ENCODE data around the gene ACSL4. TPM values are rescaled to one million over a fixed set of nuclear protein-coding genes. Genes with fewer than 3 reads are reported as not detected.

ACSL4 gene
- total RNA-seq, 1 experiment from 2014 or later, result 55.2 TPM

- ChIA-PET CTCF (no interaction called here), POLR2A (no interaction called here)
- Histone ChIP-seq H3K27me3 (ENCODE audit: control insufficient read depth, insufficient read depth, low read length) (no peaks in the 10 kb centered on the region), H3K27ac (ENCODE audit: low read length) (no peak overlapping the region), H3K4me1 (ENCODE audit: control insufficient read depth, insufficient read depth, low read length) (no peaks in the 10 kb centered on the region), H3K36me3 (ENCODE audit: control insufficient read depth, insufficient read depth, low read length) (no peaks in the 10 kb centered on the region), H3K4me3 (ENCODE audit: low read depth in 2 of 2, low read length in 2 of 2) (no peak overlapping the region), H3K9me3 (ENCODE audit: control insufficient read depth, insufficient read depth, low read depth, low read length) (no peaks in the 10 kb centered on the region)
- no peak for TF ChIP-seq REST (IDR thresholded peaks at IDR 0.05; ENCODE audit: insufficient read depth in 1 of 2, low read depth in 2 of 2, low read length in 1 of 2)
- TF ChIP-seq SIN3A (IDR thresholded peaks at IDR 0.05; ENCODE audit: borderline replicate concordance, insufficient read depth, low read depth, low read length), result no peak
- TF ChIP-seq TCF7L2 (IDR thresholded peaks at IDR 0.05; ENCODE audit: low read depth, low read length), result no peak
- no peak for TF ChIP-seq POLR2AphosphoS5 (IDR thresholded peaks at IDR 0.05; ENCODE audit: low read depth, low read length)
- TF ChIP-seq CTCF (IDR thresholded peaks at IDR 0.05), result no peak
- in situ Hi-C loops (cut with HindIII; ENCODE audit: low pct_unique_long_range_greater_than_20kb, low sequenced_read_pairs), result no loop called here
- no TSS peak for BruUV-seq (replicated peaks)
- intact Hi-C loops (cut with micrococcal nuclease; ENCODE audit: unreplicated experiment), result no loop called here
- no peak for DNase-seq (ENCODE audit: low read depth, low spot score)
- no peak for ATAC-seq
Measured at GRCh38 chrX:109770780-109771179, 37.7 kb upstream of the ACSL4 start.

GRCh38 chrX:109760922-109761250, 27.8 kb upstream of the ACSL4 start:
- TF ChIP-seq SIN3A (IDR thresholded peaks at IDR 0.05; ENCODE audit: borderline replicate concordance, insufficient read depth, low read depth, low read length) (no peak), REST (IDR thresholded peaks at IDR 0.05; ENCODE audit: insufficient read depth in 1 of 2, low read depth in 2 of 2, low read length in 1 of 2) (no peak), TCF7L2 (IDR thresholded peaks at IDR 0.05; ENCODE audit: low read depth, low read length) (no peak), POLR2AphosphoS5 (IDR thresholded peaks at IDR 0.05; ENCODE audit: low read depth, low read length) (no peak), CTCF (IDR thresholded peaks at IDR 0.05) (no peak)
- Histone ChIP-seq H3K36me3 (ENCODE audit: control insufficient read depth, insufficient read depth, low read length) (no peaks in the 10 kb centered on the region), H3K4me3 (ENCODE audit: low read depth in 2 of 2, low read length in 2 of 2) (no peak overlapping the region), H3K27ac (ENCODE audit: low read length) (no peak overlapping the region), H3K9me3 (ENCODE audit: control insufficient read depth, insufficient read depth, low read depth, low read length) (no peaks in the 10 kb centered on the region), H3K4me1 (ENCODE audit: control insufficient read depth, insufficient read depth, low read length) (no peaks in the 10 kb centered on the region), H3K27me3 (ENCODE audit: control insufficient read depth, insufficient read depth, low read length) (peaks cover 2% of the 10 kb centered on the region; the same call in 1 of the 2 replicates)
- intact Hi-C loops (cut with micrococcal nuclease; ENCODE audit: unreplicated experiment), result no loop called here
- ChIA-PET CTCF (no interaction called here), POLR2A (no interaction called here)
- BruUV-seq (replicated peaks), result no TSS peak
- DNase-seq (ENCODE audit: low read depth, low spot score) (no peak), ATAC-seq (no peak)
- in situ Hi-C loops (cut with HindIII; ENCODE audit: low pct_unique_long_range_greater_than_20kb, low sequenced_read_pairs), result no loop called here

Measured in Panc1 (cell line).